GM21786 (cell line): ENCODE measurements around the gene ZNF22.
A peak's percentile ranks its signal among the peaks of the same experiment; 100 is the strongest.

Experiments
- ATAC-seq: cut with Tn5 transposase; IDR thresholded peaks from one replicate; pipeline ENCODE4 v1.9.1; 2021; ENCODE audit not compliant: unreplicated experiment

The ZNF22 gene

DNA sequence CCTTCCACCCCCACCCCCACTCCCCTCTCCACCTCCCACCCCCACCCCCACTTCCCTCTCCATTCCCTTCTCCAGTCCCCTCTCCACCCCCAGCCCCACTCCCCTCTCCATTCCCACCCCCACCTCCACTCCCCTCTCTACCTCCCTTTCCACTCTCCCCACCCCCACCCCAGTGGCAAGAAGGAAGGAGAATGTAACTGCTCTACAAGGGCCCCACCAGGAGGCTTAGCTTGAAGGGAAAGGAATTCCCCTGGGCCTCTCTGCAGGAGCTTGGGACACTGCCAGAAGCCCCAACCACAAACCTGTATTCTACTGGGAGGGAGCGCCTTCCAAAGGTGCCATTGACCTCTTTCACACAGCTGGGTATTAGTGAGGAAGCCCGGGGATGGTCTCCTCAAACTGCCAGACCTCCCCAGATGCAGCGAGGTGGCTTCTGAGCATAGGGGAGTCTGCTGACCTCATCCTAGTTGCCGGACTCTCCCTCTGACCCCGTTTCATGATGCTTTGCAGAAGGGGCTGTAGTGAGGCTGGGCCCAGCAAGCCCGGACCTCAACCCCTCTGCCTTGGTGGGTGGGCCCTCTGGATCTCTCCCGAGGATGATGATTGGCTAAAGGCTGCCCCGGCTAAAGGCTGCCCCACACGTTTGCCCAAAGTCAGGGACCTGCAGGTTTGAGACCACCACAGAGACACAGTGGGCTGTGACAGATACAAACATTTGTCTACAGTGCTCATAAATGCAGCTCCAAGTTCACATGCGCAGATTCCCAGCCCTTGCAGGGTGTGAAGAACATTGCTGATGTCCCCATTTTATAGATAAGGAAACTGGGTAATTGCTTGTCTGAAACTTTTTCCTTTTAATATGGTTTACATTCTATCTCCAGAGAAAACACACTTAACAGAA lies 25.0 kb upstream of the ZNF22 start:
- ATAC-seq = no peak

DNA sequence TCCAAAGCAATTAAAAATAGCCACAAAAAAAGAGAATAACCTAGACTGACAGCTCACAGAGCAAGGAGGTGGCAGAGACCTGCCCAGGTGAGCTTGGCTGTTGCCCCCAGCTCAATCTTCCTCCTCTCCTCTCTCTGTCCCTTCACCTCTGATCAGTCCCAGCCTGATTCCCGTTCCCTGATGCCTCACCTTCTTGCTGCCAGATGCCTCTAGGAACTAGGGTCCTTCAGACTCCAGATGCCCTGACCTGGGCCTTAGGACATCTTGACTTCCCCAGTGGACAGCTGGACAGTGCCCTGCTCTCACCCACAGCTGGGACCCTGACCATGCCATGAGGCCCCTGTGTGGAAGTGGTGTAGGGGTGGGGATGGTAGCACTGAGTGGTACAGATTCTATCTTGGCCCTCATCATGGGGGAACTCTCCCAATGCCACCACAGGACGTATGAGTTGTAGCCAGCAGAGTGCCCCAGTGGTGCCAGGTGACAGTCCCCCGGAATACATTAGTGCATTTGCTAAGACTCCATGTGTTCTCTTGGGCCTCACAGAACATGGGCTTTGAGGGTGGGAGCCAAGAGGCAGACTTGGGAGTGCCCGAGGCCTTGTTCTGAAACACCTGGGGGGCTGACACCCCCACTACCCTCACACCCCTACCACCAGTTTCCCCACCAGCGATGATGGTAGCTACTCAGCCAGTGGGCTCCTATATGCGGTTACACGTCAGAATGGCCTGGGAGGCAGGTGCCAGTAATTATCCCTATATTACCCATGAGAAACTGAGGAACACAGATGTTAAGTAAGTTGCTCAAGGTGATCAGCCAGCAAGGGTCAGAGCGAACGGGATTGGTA lies 24.1 kb upstream of the ZNF22 start:
- ATAC-seq = no peak

- ATAC-seq = no peak
Measured at GRCh38 chr10:44977287-44978212, 23.2 kb upstream of the ZNF22 start.

DNA sequence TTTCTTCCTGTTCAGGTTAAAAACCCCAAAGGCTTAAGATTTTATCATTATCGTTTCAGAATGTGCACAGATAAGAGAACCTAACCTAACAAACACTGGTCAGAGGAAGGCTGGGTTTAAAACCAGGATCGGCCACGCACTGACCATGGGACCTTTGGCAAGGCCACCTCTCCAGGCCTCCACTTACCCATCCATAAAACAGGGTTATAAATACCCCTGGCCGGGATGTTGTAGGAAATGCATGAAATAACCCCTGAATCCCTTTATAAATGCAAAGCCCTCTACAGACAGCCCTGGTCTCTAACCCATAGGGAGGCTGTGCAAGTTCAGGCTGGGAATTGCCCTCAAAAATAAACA lies 22.5 kb upstream of the ZNF22 start:
- ATAC-seq = no peak

DNA sequence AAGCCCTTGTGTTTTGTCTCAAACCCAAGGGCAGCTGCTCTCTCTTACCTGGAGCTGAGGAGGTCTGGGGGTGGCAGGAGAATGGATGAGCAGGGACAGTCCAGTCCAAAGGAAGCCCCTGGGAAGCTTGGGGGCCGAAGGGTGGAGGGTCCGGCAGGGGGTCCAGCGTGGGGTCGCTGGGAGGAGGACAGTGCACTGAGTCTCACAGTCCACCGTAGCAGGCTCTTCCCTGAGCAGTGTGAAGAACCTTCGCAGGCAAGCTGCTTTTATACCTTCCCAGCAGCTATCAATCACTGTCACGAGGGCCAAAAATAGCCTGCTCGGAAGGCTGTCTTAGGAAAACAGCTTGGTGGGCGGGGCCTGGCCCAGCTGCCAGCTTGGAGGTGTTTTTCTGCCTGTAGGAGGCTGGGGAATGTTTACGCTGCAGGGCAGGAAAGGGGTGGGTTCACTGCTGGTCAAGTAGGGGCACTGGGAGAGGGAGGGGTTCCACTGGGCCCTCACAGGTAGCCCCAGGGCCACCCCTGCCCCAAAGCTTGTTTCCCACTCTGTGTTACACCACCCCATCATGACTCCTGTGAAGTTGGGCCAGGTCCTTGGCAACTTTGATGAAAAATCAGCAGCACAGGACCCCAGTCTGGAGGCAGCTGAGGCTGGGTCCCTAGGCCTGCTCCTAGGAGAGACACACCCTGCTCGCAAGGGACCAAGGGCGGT lies 22.0 kb upstream of the ZNF22 start, which contains the start of gene DEPP1:
TSS of gene DEPP1 (minus strand) at position 240 of the 711 bp plus-strand sequence. CDS start 779 bp downstream, outside the sequence.
- ATAC-seq = peak; percentile 32

DNA sequence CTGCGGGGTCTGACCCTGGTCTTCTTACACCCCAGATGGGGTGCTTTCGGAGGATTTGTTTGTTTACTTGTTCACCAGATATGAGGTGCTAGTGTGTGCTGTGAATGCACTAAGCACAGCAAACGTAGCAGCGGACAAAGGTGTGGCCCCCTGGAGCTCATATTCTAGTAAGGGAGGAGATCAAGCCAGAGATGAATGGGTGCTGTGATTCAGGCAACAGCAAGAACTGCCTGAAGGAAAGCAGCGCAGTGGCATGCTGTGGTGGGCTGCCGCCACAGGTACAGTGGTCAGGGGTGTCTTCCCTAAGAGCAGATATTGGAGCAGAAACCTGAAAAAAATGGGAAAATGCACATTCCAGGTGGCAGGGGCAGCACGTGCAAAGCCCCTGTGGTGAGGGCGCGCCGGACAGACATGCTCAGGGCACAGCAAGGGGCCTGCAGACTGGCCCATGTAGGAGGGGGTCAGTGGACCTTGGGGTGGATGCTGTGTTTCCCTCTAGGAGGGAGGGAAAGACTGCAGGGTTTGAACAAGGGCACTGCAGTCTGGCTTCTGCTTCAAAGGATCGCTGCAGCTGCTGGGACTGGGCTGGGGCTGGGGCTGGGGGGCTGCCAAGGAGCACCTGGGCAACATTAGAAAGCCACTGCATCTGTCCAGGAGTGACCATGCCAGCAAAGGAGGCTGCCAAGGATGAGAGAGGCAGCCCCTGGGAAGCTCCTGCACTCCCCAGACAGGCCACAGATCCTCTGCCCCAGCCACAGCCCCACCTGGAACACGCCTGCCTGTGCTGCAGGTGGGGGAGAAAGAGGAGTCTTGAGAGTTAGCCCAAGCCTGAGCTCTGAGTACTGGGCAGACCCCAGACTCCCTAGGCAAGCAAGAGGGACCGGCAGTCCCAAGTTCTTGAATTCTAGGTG lies 21.2 kb upstream of the ZNF22 start:
- no peak for ATAC-seq

- no peak for ATAC-seq
Measured at GRCh38 chr10:44980309-44981171, 20.2 kb upstream of the ZNF22 start.

DNA sequence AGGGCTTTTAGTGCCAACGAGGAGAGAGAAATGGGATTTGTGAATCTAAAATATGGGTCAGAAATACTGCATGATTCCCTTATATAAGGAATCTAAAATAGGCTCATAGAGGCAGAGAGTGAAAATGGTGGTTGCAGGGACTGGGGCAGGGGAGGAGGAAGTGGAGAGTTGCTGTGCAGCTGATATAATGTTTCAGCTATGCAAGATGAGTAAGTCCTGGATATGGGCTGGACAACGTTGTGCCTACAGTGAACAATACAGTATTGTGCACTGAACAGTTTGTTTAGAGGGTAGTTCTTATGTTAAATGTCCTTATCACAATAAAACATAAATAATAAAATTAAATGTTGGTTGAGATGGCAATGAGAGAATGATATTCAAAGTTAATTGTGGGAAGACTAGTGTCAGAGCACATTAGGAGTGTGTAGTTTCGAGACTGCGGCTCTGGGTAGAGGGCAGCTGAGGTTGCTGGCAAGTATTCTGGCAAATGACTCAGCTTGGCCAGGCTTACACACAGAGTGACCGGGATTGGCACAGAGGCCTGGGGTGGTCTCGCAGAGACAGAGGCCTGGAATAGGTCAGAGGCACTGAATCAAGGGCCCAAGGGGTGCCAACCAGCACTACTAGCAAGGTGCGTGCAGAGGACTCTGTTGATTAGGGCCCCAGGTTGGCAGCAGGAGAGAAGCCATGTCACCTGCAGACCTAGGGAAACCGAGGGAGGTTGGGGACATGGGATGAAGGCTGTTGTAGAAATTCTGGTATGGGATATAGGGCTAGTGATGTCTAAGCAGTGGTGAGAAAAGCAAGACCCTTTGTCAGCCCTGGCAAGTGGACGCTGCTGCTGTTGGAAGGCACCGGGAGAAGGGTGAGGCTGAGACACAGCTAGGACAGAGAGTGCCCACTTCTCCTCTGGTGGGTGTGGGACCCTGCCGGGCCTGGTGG lies 19.3 kb upstream of the ZNF22 start:
- peak; percentile 58 for ATAC-seq

- ATAC-seq = no peak
Measured at GRCh38 chr10:44982114-44982460, 18.6 kb upstream of the ZNF22 start.

GRCh38 chr10:44982496-44982895 lies 18.2 kb upstream of the ZNF22 start:
- no peak for ATAC-seq

DNA sequence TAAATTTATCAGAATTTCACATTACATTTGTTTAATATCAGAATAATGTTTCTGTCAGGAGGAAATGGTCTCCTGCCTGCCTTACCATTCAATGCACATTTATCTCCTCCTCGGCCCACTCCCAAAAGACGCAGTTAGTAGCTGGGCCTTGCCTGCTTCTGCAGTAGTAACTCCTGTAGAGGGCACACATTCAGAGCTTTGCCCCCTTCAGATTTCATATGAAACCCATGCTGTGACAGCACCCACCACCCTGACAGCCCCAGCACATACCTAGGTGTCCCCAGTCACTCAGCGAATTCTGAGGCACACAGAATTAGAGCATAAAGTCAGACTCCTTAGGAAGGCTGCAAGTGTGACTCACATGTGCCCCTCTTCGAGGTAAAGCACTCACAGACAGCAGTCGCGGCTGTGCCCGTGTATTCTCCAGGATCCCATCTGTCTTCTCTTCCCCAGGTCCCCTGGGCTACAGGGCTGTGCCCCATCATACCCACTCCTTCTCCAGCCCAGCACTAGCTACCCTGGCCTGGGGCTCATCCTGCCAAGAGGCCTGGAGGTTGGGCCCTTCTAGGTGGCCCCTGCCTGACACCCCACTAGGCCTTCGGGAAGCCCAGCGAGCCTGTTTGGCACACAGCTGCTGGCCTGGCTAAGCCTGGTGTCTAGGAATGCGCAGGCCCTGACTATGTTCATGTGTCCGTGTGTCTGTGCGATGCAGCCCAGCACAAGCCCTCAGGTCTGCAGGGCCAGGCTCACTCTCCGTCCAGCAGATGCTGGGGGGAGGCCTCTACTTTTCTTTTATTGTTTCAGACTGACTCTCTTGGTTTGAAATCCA lies 17.4 kb upstream of the ZNF22 start:
- ATAC-seq = no peak

DNA sequence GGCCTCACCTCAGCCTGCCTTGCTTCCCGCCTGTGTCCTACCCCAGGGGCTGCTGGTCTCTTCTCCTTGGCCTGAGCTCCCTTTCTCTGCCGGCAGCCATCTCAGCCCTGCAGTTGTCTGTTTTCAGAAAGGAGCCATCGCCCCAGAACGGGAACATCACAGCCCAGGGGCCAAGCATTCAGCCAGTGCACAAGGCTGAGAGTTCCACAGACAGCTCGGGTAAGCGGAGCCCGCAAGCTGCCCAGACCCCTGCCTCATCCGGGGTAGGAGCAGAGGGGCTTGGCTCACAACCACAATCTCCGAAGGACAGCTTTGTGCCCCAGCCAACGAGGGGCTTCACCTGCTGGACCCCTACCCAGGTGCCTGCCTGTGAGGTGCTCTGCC lies 16.8 kb upstream of the ZNF22 start:
- no peak for ATAC-seq

- no peak for ATAC-seq
Measured at GRCh38 chr10:44984671-44985101, 16.0 kb upstream of the ZNF22 start.

DNA sequence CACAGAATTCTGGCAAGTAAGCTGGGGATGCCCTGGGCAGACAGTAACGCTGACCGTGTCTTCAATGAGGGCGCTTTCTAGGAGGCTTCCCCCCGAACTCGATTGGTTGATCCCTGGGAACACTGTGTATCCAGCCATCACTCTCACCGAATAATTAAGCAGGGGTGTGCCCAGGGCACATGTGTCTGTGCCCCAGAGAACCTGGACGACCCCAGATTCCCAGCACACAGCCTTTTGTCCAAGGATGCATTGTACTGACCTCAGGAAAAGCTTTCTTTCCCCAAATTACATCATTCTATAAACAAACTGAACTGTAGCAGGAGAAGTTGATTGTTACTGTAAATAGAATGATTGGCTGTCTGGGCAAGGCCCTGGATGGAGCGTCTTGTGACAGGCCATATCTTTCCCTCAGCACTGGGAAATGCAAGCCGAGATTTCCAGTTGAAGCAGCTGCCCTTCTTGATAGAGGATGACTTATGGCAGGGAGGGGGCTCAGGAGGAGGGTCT lies 15.5 kb upstream of the ZNF22 start:
- no peak for ATAC-seq

DNA sequence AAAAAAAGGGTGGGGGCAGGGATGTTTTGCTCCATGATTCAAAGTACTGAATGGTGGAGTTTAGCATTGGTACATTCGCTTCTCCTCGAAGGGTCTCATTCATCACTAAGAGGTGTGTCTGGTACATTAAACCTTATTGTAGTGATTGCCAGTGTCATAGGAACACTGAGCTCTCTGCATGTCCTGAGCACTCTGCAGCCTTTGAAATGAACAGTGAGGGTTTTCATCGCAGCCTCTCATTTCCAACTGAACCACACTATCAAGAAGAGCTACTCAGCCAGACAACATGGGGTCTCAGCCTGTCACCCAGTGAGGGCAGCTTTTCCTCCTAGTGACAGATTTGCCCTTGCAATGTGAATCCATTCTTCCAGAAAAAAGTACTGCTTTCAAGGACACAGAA lies 14.5 kb upstream of the ZNF22 start:
- no peak for ATAC-seq

DNA sequence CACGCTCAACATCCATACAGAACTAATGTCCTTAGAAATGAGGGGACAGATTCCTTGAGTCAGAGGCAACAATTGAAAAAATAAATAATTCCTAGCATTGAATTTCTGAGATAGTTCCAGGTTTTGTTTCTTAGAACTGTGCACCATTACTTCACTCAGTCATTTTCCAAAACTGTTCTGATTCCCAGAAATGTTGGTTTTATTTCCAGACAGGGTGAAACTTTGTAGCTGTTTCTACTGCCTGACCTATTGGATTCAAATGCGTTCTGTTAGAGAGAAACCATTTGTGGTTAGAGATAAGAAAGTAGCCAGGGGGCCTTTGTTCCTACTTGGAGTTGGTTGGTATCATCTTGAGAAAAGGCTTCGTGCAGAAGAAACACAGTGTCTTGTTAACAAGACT lies 14.1 kb upstream of the ZNF22 start:
- ATAC-seq = no peak
